WTC11 (cell line): ENCODE results near the gene NAV3. TPM values are rescaled to one million over a fixed set of nuclear protein-coding genes. Genes with fewer than 3 reads are reported as not detected.

Source experiments
- ATAC-seq: fragments of 200-7000 bp; cut with Tn5 transposase; 2 replicates; pipeline ENCODE4 v1.10.0; 2021; ENCODE audit warnings: mild to moderate bottlenecking, moderate library complexity
- CTCF ChIA-PET: fragments of 300-600 bp; sonication (Branson Sonifier 250); formaldehyde crosslinking; loops from one replicate; lab custom pipeline; 2021; ENCODE audit warnings: antibody characterized with exemption; lab: Charles Lee
- POLR2A ChIA-PET: fragments of 350-600 bp; sonication (Branson Sonifier 250); formaldehyde crosslinking; loops from one replicate; lab custom pipeline; 2021; ENCODE audit warnings: antibody characterized with exemption; lab: Charles Lee
- DNase-seq: peaks from one replicate; pipeline ENCODE4 v3.0.0; 2021; ENCODE audit warnings: low spot score
- H3K27ac Mint-ChIP-seq: 2 replicates; pipeline ENCODE4 v1.8.0; 2021; ENCODE audit warnings: mixed read lengths
- H3K27me3 Mint-ChIP-seq: 2 replicates; pipeline ENCODE4 v1.8.0; 2021; ENCODE audit warnings: low read depth, mild to moderate bottlenecking, moderate library complexity, mixed read lengths
- H3K36me3 Mint-ChIP-seq: 2 replicates; pipeline ENCODE4 v1.8.0; 2021; ENCODE audit warnings: mixed read lengths
- H3K4me1 Mint-ChIP-seq: 2 replicates; pipeline ENCODE4 v1.8.0; 2022; ENCODE audit warnings: mixed read lengths
- H3K4me3 Mint-ChIP-seq: 2 replicates; pipeline ENCODE4 v1.8.0; 2021; ENCODE audit warnings: mild to moderate bottlenecking, moderate library complexity, mixed read lengths
- H3K9me3 Mint-ChIP-seq: 2 replicates; pipeline ENCODE4 v1.8.0; 2021; ENCODE audit warnings: mixed read lengths
- ARID4B ChIP-seq: sonication (generic); formaldehyde crosslinking; IDR thresholded peaks from 2 replicates; pipeline ENCODE4 v1.8.0; 2023; ENCODE audit warnings: missing genetic modification reagents, mild to moderate bottlenecking, borderline replicate concordance
- CREB1 ChIP-seq: sonication (generic); formaldehyde crosslinking; IDR thresholded peaks from 2 replicates; pipeline ENCODE4 v1.8.0; 2023; ENCODE audit warnings: mild to moderate bottlenecking, missing genetic modification reagents
- CTCF ChIP-seq: fragments of 200-600 bp; IDR thresholded peaks from 2 replicates; pipeline ENCODE4 v1.8.0; 2022; ENCODE audit warnings: antibody characterized with exemption
- E2F1 ChIP-seq: sonication (generic); formaldehyde crosslinking; IDR thresholded peaks from 2 replicates; pipeline ENCODE4 v1.8.0; 2022; ENCODE audit warnings: mild to moderate bottlenecking, missing genetic modification reagents
- EMX1 ChIP-seq: fragments of 250-450 bp; sonication (Bioruptor Pico); IDR thresholded peaks from 2 replicates; pipeline ENCODE4 v1.8.0; 2021; ENCODE audit warnings: mild to moderate bottlenecking
- NFYB ChIP-seq: sonication (generic); formaldehyde crosslinking; conservative IDR thresholded peaks from 2 replicates; pipeline ENCODE4 v1.8.0; 2022; ENCODE audit warnings: low read depth, missing genetic modification reagents
- PREB ChIP-seq: sonication (generic); formaldehyde crosslinking; IDR thresholded peaks from 2 replicates; pipeline ENCODE4 v1.8.1; 2022; ENCODE audit warnings: mild to moderate bottlenecking, missing genetic modification reagents, moderate library complexity, borderline replicate concordance
- PRRX2 ChIP-seq: fragments of 250-450 bp; sonication (Bioruptor Pico); IDR thresholded peaks from 2 replicates; pipeline ENCODE4 v1.8.0; 2021; ENCODE audit warnings: mild to moderate bottlenecking
- RORB ChIP-seq: fragments of 250-450 bp; sonication (Bioruptor Pico); IDR thresholded peaks from 2 replicates; pipeline ENCODE4 v1.9.0; 2021; ENCODE audit warnings: mild to moderate bottlenecking
- TEAD1 ChIP-seq: sonication (generic); formaldehyde crosslinking; IDR thresholded peaks from 2 replicates; pipeline ENCODE4 v1.8.0; 2022; ENCODE audit warnings: mild to moderate bottlenecking, missing genetic modification reagents
- USF1 ChIP-seq: sonication (generic); formaldehyde crosslinking; IDR thresholded peaks from 2 replicates; pipeline ENCODE4 v1.8.0; 2022; ENCODE audit warnings: mild to moderate bottlenecking, missing genetic modification reagents
- ZBTB21 ChIP-seq: sonication (generic); formaldehyde crosslinking; IDR thresholded peaks from 2 replicates; pipeline ENCODE4 v1.8.1; 2023; ENCODE audit warnings: mild to moderate bottlenecking, missing genetic modification reagents, borderline replicate concordance
- ZBTB43 ChIP-seq: sonication (generic); formaldehyde crosslinking; IDR thresholded peaks from 2 replicates; pipeline ENCODE4 v1.8.1; 2023; ENCODE audit warnings: mild to moderate bottlenecking, missing genetic modification reagents
- ZNF416 ChIP-seq: fragments of 250-450 bp; sonication (Bioruptor Pico); IDR thresholded peaks from 2 replicates; pipeline ENCODE4 v1.9.0; 2021; ENCODE audit warnings: mild to moderate bottlenecking, inconsistent platforms
- total RNA-seq: library from RNA; stranded (reverse); gene quantifications from 3 replicates; pipeline ENCODE4 v1.2.3, GENCODE V29; 2021

Gene NAV3
- total RNA-seq, 1 experiment from 2014 or later = 3.3 TPM

- no peak for TF ChIP-seq CTCF
These were observed 178.3 kb downstream of the NAV3 start (continued) for GRCh38 chr12:78009031-78009430.

GRCh38 chr12:78018171-78018910 is 187.6 kb downstream of the NAV3 start:
- no peaks in the 10 kb centered on the region for H3K36me3 Mint-ChIP-seq
- no peak overlapping the region for H3K4me3 Mint-ChIP-seq
- CTCF ChIA-PET = no interaction called here
- no peaks in the 10 kb centered on the region for H3K4me1 Mint-ChIP-seq
- ATAC-seq = no peak
- H3K27me3 Mint-ChIP-seq = no peaks in the 10 kb centered on the region
- no peak for DNase-seq
- POLR2A ChIA-PET = no interaction called here
- no peak for TF ChIP-seq USF1 (CRISPR knock-in tag)
- TF ChIP-seq ZBTB43 (CRISPR knock-in tag) = no peak
- no peak for TF ChIP-seq PREB
- TF ChIP-seq ARID4B (CRISPR knock-in tag) = no peak
- no peak for TF ChIP-seq ZBTB21 (CRISPR knock-in tag)
- TF ChIP-seq ZNF416 = no peak
- no peak for TF ChIP-seq EMX1 (CRISPR knock-in tag)
- no peak for TF ChIP-seq E2F1
- TF ChIP-seq RORB = no peak
- no peak for TF ChIP-seq NFYB
- no peak for TF ChIP-seq PRRX2 (CRISPR knock-in tag)
- TF ChIP-seq CREB1 = no peak
- TF ChIP-seq TEAD1 = no peak
- H3K9me3 Mint-ChIP-seq = no peaks in the 10 kb centered on the region
- no peak overlapping the region for H3K27ac Mint-ChIP-seq
